SU-DHL-6 (cell line): ENCODE results near the gene NCAM2.

Source experiments
- H2AFZ ChIP-seq: fragments of 200-600 bp; sonication (generic); 2 replicates; pipeline ENCODE4 v1.6.1; 2014; ENCODE audit warnings: low read depth, mild to moderate bottlenecking, moderate library complexity, mixed read lengths, antibody characterized with exemption, low read length; ENCODE audit not compliant: severe bottlenecking
- H3F3A ChIP-seq: fragments of 200-600 bp; shearing (Covaris generic); 2 replicates; pipeline ENCODE4 v1.6.0; 2016; ENCODE audit warnings: antibody characterized with exemption, mild to moderate bottlenecking; ENCODE audit not compliant: insufficient read depth
- H3K27ac ChIP-seq: fragments of 200-600 bp; sonication (generic); 2 replicates; pipeline ENCODE4 v1.5.1; 2016; ENCODE audit warnings: low read depth, mild to moderate bottlenecking, low read length, moderate library complexity, mixed read lengths
- H3K27me3 ChIP-seq: fragments of 200-600 bp; sonication (generic), shearing (Covaris generic); 2 replicates; pipeline ENCODE4 v1.6.0; 2014; ENCODE audit warnings: mild to moderate bottlenecking, low read length
- H3K36me3 ChIP-seq: fragments of 200-600 bp; sonication (generic); 2 replicates; pipeline ENCODE4 v1.6.1; 2014; ENCODE audit warnings: mild to moderate bottlenecking, low read length, mixed read lengths
- H3K4me2 ChIP-seq: fragments of 300-600, 200-600 bp; shearing (Covaris generic), sonication (generic); 2 replicates; pipeline ENCODE4 v1.6.0; 2014; ENCODE audit warnings: low read length, low read depth, mild to moderate bottlenecking; ENCODE audit not compliant: poor library complexity, severe bottlenecking
- H3K4me3 ChIP-seq: fragments of 200-600 bp; sonication (generic); 2 replicates; pipeline ENCODE4 v1.5.1; 2014; ENCODE audit warnings: antibody characterized with exemption, low read length, mild to moderate bottlenecking, mixed read lengths; ENCODE audit not compliant: insufficient read depth, poor library complexity, severe bottlenecking
- H3K79me2 ChIP-seq: fragments of 200-600 bp; sonication (generic); 2 replicates; pipeline ENCODE4 v1.6.1; 2014; ENCODE audit warnings: mild to moderate bottlenecking, low read length, moderate library complexity; ENCODE audit not compliant: insufficient read depth
- H3K9ac ChIP-seq: fragments of 200-600 bp; sonication (generic); 2 replicates; pipeline ENCODE4 v1.7.0; 2014; ENCODE audit warnings: mild to moderate bottlenecking, low read length
- H3K9me2 ChIP-seq: fragments of 200-600 bp; sonication (generic); replicated peaks from 2 replicates; pipeline ENCODE4 v1.6.1; 2014; ENCODE audit warnings: low read length; ENCODE audit not compliant: insufficient read depth
- H3K9me3 ChIP-seq: fragments of 200-600 bp; sonication (generic); 2 replicates; pipeline ENCODE4 v1.6.1; 2014; ENCODE audit warnings: low read length, mixed read lengths; ENCODE audit not compliant: insufficient read depth
- H4K20me1 ChIP-seq: fragments of 200-600 bp; sonication (generic); 2 replicates; pipeline ENCODE4 v1.6.1; 2014; ENCODE audit warnings: low read depth, mild to moderate bottlenecking, antibody characterized with exemption, low read length, moderate library complexity, mixed read lengths
- CTCF ChIP-seq: fragments of 200-600 bp; sonication (generic); IDR thresholded peaks from one replicate; pipeline ENCODE4 v1.5.1; 2017; ENCODE audit warnings: antibody characterized with exemption, mild to moderate bottlenecking, low read length, moderate library complexity; ENCODE audit not compliant: insufficient read depth, poor library complexity, severe bottlenecking
- EZH2phosphoT487 ChIP-seq: fragments of 200-600 bp; sonication (generic), shearing (Covaris generic); conservative IDR thresholded peaks from 2 replicates; pipeline ENCODE4 v1.6.1; 2018; ENCODE audit warnings: mild to moderate bottlenecking, antibody characterized with exemption, low read length, moderate library complexity, mixed read lengths

The NCAM2 gene

GRCh38 chr21:21184771-21185528 is 186.7 kb downstream of the NCAM2 start:
- Histone ChIP-seq H3K9me2 (no peaks in the 10 kb centered on the region), H3K4me3 (no peak overlapping the region), H3K9ac (no peak overlapping the region), H3K9me3 (no peaks in the 10 kb centered on the region; the same call in 1 of the 2 replicates), H3K4me2 (no peak overlapping the region), H3K79me2 (no peaks in the 10 kb centered on the region), H3K27me3 (no peaks in the 10 kb centered on the region), H4K20me1 (no peaks in the 10 kb centered on the region), H3K36me3 (no peaks in the 10 kb centered on the region), H3F3A (no peaks in the 10 kb centered on the region), H3K27ac (no peak overlapping the region), H2AFZ (peak overlapping the region; percentile 50)
- no peak for TF ChIP-seq EZH2phosphoT487
- no peak for TF ChIP-seq CTCF

DNA sequence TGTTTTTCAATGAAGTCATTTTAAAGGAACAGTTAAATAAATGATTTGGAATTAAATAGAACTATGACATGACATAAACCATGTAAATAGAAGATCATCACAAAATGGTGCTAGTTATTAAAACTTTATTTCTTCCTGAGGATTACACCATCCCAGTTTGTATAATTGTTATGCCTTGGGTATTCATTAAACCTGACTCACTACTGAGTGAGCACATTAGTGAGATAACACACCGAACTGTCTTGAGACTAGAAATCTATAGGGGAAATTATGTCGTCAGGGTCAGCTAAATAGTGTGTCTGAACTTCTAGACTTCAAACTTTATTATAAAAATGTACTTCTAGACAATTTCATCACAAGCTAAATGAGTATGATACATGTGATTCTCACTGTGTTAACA is 189.4 kb downstream of the NCAM2 start:
- Histone ChIP-seq H3K27ac (no peak overlapping the region), H3K4me2 (no peak overlapping the region), H3K4me3 (no peak overlapping the region), H4K20me1 (no peaks in the 10 kb centered on the region), H3K9me2 (no peaks in the 10 kb centered on the region), H3K27me3 (no peaks in the 10 kb centered on the region), H3K9ac (no peak overlapping the region), H3K36me3 (no peaks in the 10 kb centered on the region), H3F3A (no peaks in the 10 kb centered on the region), H3K79me2 (no peaks in the 10 kb centered on the region), H2AFZ (peak overlapping the region; percentile 47), H3K9me3 (no peaks in the 10 kb centered on the region; the same call in 1 of the 2 replicates)
- TF ChIP-seq CTCF (no peak), EZH2phosphoT487 (no peak)

DNA sequence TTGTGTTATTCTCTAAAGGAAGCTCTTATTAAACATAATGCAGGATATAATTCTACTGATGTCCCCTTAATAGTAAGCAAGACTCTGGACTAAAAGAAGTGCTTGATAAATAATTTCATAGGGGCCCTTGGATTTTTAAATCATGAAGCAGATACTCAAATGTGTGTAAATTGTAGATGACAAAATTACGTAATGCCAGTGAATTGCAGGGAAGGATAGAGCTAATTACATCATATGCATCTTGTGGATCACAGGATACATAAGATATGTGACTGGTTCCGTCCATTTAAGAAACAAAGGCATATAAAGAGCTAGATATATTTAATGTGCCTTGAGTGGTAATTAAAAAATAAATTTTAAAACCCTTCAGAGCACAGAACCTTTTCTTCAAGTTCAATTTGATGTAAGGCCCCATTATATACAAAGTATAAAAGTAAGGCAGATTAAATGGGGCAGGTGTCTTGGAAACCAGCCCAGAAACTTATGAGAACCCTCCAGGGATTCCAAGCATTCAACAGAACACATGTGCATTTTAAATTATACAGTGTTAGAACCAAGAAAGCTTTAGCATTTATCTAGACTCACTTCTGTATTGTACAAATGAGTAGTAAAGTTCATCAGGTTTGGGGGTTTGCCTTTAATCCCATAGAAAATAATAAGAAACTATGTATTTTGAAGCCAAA is 190.4 kb downstream of the NCAM2 start:
- H2AFZ ChIP-seq: no peak overlapping the region
- H3K9ac ChIP-seq: no peak overlapping the region
- no peaks in the 10 kb centered on the region for H3K79me2 ChIP-seq
- no peaks in the 10 kb centered on the region for H3K9me2 ChIP-seq
- H3K4me3 ChIP-seq: no peak overlapping the region
- H3K27me3 ChIP-seq: no peaks in the 10 kb centered on the region
- no peaks in the 10 kb centered on the region; the same call in 1 of the 2 replicates for H3K9me3 ChIP-seq
- H4K20me1 ChIP-seq: no peaks in the 10 kb centered on the region
- no peak overlapping the region for H3K4me2 ChIP-seq
- TF ChIP-seq EZH2phosphoT487 (no peak), CTCF (no peak)
- no peaks in the 10 kb centered on the region for H3K36me3 ChIP-seq
- H3K27ac ChIP-seq: no peak overlapping the region
- no peaks in the 10 kb centered on the region for H3F3A ChIP-seq
